ENCODE measurements around the gene NPC1. TPM values are rescaled to one million over a fixed set of nuclear protein-coding genes. Genes with fewer than 3 reads are reported as not detected.

NPC1 gene
- total RNA-seq, 1 donor, result 51.3 TPM

- TF ChIP-seq, protein P1, sequence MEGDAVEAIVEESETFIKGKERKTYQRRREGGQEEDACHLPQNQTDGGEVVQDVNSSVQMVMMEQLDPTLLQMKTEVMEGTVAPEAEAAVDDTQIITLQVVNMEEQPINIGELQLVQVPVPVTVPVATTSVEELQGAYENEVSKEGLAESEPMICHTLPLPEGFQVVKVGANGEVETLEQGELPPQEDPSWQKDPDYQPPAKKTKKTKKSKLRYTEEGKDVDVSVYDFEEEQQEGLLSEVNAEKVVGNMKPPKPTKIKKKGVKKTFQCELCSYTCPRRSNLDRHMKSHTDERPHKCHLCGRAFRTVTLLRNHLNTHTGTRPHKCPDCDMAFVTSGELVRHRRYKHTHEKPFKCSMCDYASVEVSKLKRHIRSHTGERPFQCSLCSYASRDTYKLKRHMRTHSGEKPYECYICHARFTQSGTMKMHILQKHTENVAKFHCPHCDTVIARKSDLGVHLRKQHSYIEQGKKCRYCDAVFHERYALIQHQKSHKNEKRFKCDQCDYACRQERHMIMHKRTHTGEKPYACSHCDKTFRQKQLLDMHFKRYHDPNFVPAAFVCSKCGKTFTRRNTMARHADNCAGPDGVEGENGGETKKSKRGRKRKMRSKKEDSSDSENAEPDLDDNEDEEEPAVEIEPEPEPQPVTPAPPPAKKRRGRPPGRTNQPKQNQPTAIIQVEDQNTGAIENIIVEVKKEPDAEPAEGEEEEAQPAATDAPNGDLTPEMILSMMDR (IDR thresholded peaks at IDR 0.05; ENCODE audit: insufficient read depth, low read length), result no peak
- DNase-seq (ENCODE audit: low read depth), result no peak
- no peak overlapping the region for H3K4me3 ChIP-seq (ENCODE audit: low read depth, low read length)
Measured at GRCh38 chr18:23612434-23613090, 26.3 kb upstream of the NPC1 start.

GRCh38 chr18:23609390-23610023, 23.2 kb upstream of the NPC1 start:
- peak; percentile 46 for DNase-seq (ENCODE audit: low read depth)
- TF ChIP-seq, protein P1 (IDR thresholded peaks at IDR 0.05; ENCODE audit: insufficient read depth, low read length), result no peak
- H3K4me3 ChIP-seq (ENCODE audit: low read depth, low read length), result no peak overlapping the region

DNA sequence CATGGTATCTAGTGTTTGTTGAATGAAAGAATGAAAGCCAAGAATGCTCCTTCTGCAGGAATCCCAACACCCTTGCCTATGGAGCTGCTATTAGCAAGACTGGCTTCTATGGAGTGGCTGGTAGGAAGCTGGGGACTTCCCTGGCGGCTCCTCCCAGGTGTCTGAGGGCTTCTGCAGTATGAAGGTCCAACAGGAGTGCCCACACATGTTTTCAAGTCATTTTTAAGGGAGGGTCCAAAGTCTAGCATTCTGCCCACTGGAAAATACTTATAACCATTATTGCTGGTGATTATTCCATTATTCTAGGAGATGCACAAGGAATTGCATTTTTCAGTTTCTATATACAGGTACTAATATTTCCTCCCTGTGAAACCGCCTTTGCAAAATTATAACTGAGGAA, 21.9 kb upstream of the NPC1 start:
- DNase-seq (ENCODE audit: low read depth), result no peak
- no peak overlapping the region for H3K4me3 ChIP-seq (ENCODE audit: low read depth, low read length)
- TF ChIP-seq, protein P1 (IDR thresholded peaks at IDR 0.05; ENCODE audit: insufficient read depth, low read length), result no peak

DNA sequence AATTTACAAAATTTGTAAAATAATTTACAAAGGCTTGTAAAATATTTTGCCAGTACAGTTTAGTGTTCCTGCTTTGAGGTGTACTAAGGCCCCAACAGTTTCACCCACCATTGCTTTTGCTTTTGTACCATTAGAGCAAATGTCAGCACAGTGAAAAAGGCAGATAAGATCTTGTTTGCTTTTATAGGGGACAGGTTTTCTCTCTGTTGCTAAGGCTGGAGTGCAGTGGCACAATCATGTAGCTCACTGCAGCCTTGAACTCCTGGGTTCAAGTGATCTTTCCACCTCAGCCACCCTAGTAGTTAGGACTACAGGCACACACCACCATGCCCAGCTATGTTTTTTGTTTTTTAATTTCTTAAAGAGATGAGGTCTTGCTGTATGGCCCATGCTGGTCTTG, 19.6 kb upstream of the NPC1 start:
- TF ChIP-seq, protein P1 (IDR thresholded peaks at IDR 0.05; ENCODE audit: insufficient read depth, low read length), result no peak
- no peak for DNase-seq (ENCODE audit: low read depth)

GRCh38 chr18:23599809-23600208, 13.5 kb upstream of the NPC1 start:
- TF ChIP-seq, protein P1 (IDR thresholded peaks at IDR 0.05; ENCODE audit: insufficient read depth, low read length), result no peak
- no peak for DNase-seq (ENCODE audit: low read depth)

More for the DNA sequence above, 19.6 kb upstream of the NPC1 start:
- H3K4me3 ChIP-seq (ENCODE audit: low read depth, low read length), result no peak overlapping the region

DNA sequence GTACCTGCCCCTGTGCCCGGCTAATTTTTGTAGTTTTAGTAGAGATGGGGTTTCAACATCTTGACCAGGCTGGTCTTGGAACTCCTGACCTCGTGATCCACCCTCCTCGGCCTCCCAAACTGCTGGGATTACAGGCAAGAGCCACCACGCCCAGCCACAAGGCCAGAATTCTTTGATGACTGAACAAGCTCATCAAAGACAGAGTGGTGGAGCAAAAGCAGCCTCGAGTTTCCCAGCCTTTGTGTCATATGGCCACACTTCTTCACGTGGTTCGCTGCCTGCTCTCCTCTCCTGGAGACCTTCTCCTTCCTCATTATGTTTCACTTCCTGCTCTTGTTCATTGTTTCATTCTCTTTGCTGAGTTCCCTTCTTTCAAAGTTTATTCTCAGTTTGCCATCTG, 9.9 kb upstream of the NPC1 start:
- TF ChIP-seq, protein P1 (IDR thresholded peaks at IDR 0.05; ENCODE audit: insufficient read depth, low read length), result no peak
- H3K4me3 ChIP-seq (ENCODE audit: low read depth, low read length), result no peak overlapping the region
- DNase-seq (ENCODE audit: low read depth), result no peak

More at GRCh38 chr18:23599809-23600208, 13.5 kb upstream of the NPC1 start:
- no peak overlapping the region for H3K4me3 ChIP-seq (ENCODE audit: low read depth, low read length)

All from fibroblast of the aortic adventitia (primary cell).